Colon (tissue), 2 donors: ENCODE data around the gene XPNPEP2.

Experiments
- FAIRE-seq: peaks from 2 replicates; lab custom pipeline; 2012; peaks lifted over from hg19 to GRCh38; lab: Jason Lieb, UNC
- donor health status: control.
- donor health status: control.

XPNPEP2 gene

GRCh38 chrX:129754056-129755024 is 15.6 kb downstream of the XPNPEP2 start:
- FAIRE-seq = no peak

GRCh38 chrX:129755779-129756650 is 17.2 kb downstream of the XPNPEP2 start:
- no peak for FAIRE-seq

- FAIRE-seq = no peak
These were observed 20.8 kb downstream of the XPNPEP2 start for GRCh38 chrX:129759576-129760061.

GRCh38 chrX:129760155-129760554 is 21.4 kb downstream of the XPNPEP2 start:
- no peak for FAIRE-seq

GRCh38 chrX:129760981-129761380 is 22.2 kb downstream of the XPNPEP2 start:
- no peak for FAIRE-seq

- no peak for FAIRE-seq
These were observed 22.8 kb downstream of the XPNPEP2 start for GRCh38 chrX:129761596-129761995.

GRCh38 chrX:129762448-129762847 is 23.7 kb downstream of the XPNPEP2 start:
- FAIRE-seq = no peak

GRCh38 chrX:129763666-129764065 is 24.9 kb downstream of the XPNPEP2 start:
- no peak for FAIRE-seq

GRCh38 chrX:129768186-129768585 is 29.4 kb downstream of the XPNPEP2 start:
- FAIRE-seq = no peak

- FAIRE-seq = no peak
These were observed 30.0 kb downstream of the XPNPEP2 start for GRCh38 chrX:129768586-129769466.

- FAIRE-seq = no peak
These were observed 30.8 kb downstream of the XPNPEP2 start for GRCh38 chrX:129769467-129770154.

- FAIRE-seq = no peak
These were observed 32.7 kb downstream of the XPNPEP2 start for GRCh38 chrX:129771266-129771995.

GRCh38 chrX:129772796-129773431 is 34.1 kb downstream of the XPNPEP2 start:
- FAIRE-seq = no peak

GRCh38 chrX:129773649-129774458 is 35.1 kb downstream of the XPNPEP2 start:
- no peak for FAIRE-seq

- no peak for FAIRE-seq
These were observed 38.6 kb downstream of the XPNPEP2 start for GRCh38 chrX:129777218-129778030.

- FAIRE-seq = no peak
These were observed 40.4 kb downstream of the XPNPEP2 start for GRCh38 chrX:129779086-129779672.

GRCh38 chrX:129779747-129780146 is 41.0 kb downstream of the XPNPEP2 start, which contains the start of gene SASH3:
Gene SASH3 (plus strand): TSS chrX:129779949. CDS start chrX:129780098, 149 bp downstream.
- no peak for FAIRE-seq
